CD4-positive, alpha-beta T cell treated with Interleukin-15 for 1 hour (primary cell): ENCODE results near the gene B3GAT1.
"Not testable (repeated sequence)": the region's sequence is repeated elsewhere in the genome, so short reads cannot be mapped to it uniquely, and the experiment has no call there.

Source experiments
- DNase-seq: peaks from one replicate; pipeline ENCODE4 v3.0.0-alpha.2; 2020

The B3GAT1 gene

DNA sequence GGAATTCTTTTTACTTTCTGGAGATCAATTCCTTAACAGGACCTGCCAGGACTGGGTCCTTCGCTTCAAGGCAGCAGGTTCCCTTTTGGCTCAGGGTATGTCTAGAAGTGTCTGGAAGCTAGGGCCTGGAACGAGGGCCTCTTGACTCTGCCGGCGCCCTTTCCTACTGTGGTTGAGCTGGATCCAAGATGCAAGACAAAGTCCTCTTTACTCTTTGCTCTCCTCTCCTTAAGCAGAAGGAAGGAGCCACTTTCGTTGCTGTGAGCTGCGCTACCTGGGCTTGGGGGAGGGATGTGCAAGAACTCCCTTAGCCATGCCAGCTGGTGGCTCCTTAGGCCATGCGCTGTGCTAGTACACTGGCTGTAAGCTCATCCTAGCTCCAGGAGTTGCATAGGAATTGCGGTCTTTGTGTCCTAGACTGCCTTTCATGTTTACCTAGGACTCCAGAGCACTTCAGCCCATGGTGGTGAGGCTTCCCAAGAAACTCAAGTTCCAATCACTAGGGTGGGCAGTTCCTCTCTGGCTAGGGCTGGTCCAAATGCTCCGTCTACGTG lies 62.2 kb downstream of the B3GAT1 start:
- DNase-seq: no peak

DNA sequence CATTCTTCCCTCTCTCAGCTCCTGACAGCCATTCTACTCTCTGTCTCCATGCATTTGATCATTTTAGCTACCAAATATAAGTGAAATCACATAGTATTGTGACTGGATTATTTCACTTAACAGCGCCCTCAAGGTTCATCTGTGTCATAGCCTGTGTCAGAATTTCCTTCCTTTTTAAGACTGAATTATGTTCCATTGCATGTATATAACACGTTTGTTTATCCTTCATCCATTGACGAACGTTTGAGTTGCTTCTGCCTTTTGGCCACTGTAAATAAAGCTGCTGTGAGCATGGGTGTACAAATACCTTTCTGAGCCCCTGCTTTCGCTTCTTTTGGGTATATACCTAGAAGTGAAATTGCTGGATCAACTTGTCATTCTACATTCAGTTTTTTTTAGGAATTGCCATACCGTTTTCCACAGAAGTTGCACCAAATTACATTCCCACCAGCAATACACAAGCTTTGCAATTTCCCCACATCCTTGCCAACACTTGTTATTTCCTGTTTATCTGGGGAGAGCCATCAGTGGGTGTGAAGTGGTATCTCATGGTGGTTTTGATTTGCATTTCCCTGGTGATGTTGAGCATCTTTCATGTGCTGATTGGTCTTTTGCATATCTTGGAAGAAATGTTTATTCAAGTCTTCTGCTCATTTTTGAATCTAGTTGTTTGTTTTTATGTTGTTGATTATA lies 62.8 kb downstream of the B3GAT1 start:
- DNase-seq: no peak

DNA sequence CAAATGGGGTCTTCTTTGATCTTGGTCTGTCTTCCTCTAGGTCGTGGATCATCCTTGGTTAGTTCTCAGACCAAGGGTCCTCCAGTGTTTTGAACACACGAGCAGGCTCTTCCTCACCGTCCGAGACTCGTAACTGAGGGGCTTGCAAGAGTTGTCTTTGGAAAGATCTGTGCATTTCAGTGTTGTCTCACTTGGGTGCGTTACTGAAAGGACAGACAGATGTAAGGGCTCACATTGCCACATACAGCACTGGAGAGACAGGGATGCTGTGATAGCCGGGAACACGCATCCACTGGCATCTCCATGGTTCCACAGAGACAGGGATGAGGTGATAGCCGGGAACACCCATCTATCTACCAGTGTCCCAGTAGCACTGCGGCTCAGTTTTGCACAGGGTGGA lies 64.6 kb downstream of the B3GAT1 start:
- no peak for DNase-seq

DNA sequence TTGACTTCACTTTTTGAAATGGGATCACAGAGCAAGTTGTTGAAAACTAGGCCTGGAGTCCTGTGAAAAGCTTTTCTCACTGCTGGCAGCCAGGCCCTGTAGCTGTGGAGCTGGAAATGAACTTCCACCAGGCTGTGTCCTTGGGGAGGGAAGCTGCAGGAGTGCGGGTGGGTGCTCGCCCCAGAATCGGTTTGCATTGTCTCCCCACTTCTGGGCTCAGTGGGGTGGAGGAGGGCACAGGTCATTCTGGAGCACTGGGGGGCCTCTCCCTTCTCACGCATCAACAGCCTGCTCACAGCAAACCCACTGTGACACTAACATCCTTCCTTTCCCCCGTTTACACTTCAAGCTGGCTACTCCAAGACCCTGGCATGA lies 65.1 kb downstream of the B3GAT1 start:
- DNase-seq: no peak

DNA sequence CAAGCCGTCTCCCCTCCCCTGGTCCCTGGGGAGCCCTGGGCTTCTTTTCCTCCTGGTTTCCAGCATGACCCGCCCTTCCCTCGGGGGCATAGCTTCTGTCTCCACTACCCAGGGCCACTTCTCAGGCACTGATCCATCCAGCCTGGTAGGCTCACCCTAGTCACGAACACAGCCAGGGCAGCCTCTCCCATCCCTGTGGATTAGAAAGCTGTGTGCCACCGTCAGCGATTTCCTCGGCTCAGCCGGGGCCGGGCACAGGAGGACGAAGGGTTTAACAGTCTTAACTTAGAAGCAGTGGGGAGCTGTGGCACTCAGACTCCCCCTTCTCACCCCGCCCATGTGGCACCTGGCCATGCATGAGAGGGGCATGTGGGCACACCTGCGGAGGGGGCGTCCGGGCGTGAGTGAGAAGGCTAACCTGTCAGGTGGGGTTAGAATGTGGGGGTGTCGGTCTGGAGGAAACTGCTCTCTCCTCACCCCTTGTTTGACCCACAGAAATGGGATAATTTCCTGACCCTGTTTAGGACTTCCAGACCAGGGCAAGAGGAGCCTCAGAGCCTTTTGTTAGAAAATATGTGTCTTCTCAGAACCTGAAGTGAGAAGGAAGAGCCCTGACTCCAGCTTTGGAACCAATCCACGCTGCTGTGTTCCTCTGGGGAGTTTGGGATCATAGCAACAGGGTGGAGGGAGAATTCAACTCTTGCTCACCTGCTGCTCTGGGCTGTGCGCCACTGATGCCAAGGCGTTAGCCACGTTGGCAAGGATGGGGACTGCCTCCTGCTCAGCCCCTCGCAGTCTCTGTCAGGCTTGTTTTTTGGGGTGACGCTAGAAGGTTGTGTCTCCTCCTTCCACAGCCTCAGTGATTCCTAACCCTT lies 65.7 kb downstream of the B3GAT1 start:
- no peak for DNase-seq

DNA sequence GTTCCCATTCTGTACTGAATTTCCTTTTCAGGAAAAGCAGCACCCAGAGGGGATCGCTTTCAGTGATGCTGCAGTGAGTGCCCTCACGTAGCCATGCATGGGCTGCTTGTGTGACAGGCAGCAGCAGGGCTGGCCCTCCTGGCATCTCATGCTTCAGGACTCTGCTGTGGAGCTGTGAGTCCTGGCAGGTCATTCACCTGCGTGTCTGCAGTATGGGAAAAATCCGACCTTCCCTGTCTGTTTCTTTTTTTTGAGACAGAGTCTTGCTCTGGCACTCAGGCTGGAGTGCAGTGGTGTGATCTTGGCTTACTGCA lies 66.8 kb downstream of the B3GAT1 start:
- no peak for DNase-seq

DNA sequence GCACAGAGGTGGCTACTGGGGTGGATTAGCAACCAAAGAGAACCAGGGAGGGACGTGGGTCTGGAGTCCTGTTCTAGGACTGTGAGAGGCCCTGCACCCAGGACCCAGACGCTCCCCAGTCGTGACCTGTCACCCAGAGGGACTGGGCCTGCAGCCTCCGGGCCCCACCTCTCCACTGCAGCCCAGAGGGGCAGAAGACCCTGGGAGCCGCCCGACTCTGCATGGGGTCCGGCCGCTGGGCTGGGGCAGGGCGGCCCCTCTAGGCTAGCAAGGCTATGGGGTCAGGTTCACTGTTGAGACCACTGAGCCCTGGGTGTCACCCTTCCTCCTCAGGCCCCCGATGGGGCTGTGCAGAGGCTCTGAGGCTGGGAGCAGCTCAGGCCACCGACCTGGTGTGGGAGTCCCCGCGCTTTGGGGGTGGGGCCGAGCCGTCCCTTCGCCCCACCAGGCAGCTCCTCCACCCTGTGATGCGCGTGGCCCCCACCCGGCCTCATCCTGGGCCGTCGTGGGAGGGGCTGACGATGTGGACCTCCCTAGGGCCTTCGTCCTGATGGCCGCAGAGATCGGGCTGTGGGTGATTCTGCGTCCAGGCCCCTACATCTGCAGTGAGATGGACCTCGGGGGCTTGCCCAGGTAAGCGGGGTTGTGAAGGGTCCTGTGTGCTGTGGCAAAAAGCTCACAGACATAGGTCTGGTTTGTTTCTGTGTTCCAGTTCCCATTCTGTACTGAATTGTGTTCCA lies 67.4 kb downstream of the B3GAT1 start:
- not testable (repeated sequence) for DNase-seq

DNA sequence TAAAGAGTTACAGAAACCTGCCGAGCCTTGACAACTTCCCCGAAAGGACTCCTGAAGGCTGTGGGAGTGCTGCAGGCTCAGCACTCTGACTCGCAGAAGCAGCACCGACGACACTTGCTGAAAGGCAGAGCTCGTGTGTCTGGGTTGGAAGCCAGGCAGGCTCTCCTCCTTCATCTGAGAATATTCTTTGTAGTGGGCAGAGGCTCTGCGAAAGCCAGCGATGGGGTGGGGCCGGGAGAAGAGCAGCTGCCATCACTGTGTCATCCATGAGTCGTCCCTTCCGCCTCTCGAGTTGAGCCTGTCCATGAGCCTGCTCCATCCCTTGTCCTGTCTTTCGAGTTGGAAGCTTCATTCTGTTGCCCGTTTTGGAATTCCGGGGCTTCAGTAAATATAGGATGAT lies 68.4 kb downstream of the B3GAT1 start:
- DNase-seq: no peak

DNA sequence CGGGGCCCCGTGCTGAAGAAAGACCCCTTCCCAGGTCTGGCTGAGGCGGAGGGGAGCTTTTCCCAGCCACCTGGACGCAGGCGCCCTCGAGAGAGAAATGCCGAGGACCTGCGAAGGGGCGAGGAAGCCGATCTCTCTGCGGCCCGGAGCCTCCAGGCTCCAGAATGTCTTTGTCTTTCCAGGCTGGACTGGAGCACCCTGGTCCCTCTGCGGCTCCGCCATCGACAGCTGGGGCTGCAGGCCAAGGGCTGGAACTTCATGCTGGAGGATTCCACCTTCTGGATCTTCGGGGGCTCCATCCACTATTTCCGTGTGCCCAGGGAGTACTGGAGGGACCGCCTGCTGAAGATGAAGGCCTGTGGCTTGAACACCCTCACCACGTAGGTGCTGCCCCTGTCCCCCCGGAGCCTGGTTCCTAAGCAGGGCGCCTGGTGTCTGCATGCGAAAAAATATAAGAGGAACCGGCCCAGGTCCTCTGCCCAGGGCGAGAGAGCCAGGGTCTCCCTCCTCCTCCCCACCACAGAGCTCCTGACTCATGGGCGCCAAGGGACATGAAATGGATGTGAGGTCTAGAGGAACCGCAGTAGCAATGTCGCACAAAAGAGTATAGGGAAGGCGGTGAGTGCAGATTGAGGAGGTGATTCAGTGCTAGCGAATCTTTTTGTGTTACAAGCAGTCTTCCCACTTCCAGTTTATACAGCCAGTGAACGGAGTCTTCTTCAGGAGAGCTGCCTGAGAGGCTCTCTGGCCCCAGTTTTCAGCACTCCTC lies 69.3 kb downstream of the B3GAT1 start:
- DNase-seq: no peak

DNA sequence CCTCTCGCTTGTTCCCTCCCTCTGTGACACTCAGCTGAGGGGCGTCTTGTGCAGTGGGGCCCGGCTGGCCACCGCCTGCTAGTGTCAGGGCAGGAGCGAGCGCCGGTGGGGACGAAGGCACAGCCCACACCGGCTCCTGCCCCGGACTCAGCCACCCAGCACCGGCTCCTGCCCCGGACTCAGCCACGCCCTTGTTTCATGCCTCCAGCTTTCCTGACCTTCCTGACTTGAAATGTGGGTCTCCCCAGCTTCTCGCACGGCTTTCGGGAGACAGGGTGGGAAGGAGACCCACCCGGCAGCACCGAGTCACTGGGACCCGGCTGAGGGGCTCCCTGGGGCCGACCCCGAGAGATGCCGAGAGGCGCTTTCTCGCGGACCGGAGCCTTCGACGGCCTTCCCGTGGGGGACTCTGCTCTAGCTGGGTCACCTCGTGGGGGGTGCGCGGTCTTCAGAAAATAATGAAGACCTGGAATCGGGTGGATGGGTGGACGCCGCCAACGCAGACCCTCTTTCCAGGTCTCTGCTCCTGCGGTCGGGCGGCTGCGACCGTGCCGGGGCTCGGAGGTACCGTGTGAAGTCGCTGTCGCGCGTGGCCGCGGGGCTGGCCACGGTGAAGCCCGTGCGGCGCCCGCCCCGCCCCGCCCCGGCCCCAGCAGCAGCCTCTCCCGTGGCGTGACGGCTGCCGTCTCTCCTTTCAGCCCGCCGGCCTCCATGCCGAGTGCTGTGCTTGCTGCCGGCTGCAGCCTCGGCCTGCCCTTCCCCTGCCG lies 70.1 kb downstream of the B3GAT1 start:
- no peak for DNase-seq

DNA sequence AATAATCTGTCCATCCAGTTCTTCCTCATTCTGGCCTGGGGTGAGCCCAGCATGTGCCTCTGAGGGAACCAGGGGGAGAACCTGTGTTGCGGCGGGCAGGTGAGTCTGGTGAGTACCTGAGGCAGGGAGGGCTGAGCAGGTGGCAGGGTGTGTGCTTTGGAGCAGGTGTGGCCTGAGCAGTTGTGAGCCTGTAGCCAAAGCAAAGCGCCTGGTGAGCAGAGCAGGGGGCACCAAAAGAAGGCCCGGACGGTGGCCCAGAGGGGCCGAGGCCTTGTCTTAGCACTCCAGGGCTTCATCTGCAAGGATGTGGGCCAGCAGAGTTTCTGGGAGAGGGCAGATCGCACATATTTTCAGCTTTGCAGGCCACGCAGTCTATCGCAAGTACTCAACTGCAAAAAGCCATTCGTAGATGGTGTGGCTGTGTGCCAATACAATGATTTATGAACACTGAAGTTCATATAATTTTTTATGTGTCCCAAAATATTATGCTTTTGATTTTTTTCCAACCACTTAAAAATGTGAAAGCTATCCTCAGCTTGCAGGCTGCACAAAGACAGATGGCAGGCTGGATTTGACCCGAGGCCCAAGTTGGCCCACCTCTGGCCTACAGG lies 71.6 kb downstream of the B3GAT1 start:
- DNase-seq: no peak

DNA sequence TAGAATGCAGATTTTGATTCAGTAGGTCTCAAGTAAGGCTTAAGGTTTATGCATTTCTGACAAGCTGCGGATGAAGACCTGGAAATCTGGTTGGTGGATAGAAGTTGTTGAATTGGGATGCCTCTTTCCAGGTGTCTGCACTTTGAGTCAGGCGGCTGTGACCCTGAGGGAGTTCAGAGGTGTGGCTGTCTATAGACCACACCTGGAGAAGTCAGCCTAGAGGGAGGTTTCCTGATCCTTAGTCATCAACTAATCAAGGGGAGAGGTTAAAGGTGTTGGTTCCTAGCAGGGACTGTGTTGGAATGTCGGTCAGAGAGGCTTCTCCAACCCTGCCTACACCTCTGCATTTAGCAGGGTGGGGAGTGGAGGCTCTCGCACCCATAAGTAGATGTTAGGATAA lies 72.3 kb downstream of the B3GAT1 start:
- DNase-seq: no peak

DNA sequence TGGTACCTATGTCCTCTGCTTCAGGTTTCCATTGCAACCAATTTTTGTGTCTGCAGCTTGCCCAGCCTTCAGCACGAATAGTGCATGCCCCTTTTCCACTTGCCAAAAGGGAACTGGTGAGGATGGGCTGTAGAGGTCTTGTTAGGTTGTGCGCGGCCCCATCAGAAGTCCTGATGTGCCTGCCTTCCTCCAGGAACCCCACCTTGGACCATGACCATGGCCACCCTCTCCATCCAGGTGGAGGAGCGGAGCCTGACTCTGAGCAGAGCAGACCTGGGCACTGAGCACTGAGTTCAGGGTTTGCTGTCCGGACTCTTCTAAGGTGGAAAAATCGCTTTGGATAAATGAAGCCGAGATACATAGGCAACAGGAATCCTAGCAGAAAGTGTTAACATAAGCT lies 73.4 kb downstream of the B3GAT1 start:
- DNase-seq: no peak

DNA sequence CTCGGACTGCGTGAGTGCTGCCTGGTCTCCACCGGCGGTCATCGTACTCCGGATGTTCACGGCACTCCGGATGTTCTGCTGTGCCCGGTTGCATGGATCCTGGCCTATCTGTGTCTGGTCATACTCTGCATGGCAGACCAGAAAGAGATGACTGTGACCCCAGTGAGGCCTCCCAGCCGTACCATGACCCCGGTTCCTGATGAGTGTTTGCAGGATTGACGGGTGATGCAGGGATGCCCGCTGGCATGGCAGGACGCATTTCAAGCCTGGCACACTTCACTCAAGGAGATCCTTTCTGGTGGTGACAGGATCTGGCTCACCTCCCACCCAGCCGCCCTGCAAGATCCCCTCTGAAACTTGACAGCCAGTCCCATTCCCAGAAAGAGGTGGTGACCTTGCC lies 74.0 kb downstream of the B3GAT1 start:
- no peak for DNase-seq

DNA sequence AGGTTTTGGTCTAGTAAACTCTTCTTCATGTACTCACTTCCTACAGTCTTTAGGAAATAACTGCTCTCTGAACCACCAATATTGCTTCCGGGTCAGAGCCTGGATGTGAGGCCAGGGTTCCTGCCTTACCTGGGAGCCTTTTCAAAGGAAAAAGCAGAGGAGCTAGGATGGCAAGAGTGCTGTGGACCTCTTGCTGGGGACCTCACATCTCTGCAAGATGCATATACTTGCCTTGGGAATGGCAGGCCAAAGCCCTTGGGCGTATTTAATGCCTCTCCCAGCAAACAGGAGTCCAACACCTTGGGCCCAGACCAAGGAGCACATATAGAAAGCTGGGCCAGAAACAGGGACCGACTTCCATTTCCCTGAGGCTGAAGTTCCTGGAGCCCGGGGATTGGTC lies 75.0 kb downstream of the B3GAT1 start:
- DNase-seq: no peak

DNA sequence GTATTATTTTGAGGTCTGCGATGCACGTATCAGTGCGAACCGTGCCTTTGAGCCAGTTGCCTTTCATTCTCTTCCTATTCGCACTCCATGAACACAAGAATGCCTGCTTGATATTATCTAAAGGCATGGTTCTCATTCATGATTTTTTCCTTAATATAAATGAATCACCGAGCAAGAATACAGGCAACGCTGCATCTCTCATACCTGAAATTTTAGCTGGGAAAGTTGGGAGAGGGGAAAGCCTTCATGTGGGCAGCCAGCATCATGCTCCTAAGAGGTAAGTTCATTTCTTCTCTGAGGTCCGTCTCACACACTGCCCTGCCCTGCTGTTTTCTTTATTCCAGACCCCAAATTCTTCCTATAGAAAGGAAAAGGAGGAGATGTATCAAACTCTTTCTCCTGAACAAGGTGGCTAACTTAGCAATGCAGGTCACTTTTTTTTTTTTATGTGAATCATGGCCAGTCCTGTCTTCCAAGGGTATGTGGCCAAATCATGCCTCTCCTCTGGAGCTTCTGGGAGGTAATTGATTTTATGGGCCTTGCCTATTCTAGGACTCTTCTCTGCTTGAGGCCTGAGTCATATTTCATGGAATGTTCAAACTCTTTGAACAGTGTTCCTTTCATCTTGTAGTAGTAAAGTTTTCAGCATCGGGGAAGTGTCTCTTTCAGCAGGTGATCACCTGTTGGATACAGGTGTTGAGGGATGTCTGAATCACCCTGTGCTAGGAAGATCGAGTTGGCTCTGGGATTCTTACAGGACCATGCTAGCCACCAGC lies 77.1 kb downstream of the B3GAT1 start:
- DNase-seq: no peak

DNA sequence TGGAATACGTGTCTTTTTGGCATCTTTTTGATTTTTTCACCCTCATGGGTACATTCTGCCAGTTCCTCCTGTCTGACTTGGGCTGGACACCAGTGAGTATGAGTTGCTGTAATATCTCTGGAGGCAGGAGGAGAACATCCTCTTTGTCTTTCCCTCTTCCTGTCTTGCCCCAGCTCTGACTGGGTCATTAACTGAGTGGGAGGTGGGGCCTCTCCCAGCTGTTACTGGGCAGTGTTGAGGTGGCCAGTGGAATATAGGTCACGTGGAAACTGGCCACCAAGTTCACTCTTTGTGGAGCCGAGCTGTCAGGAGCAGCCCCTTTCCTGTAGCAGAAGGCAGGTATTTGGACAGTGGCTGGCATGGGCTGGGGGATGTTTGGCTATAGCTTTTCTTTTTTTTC lies 78.1 kb downstream of the B3GAT1 start:
- DNase-seq: no peak

DNA sequence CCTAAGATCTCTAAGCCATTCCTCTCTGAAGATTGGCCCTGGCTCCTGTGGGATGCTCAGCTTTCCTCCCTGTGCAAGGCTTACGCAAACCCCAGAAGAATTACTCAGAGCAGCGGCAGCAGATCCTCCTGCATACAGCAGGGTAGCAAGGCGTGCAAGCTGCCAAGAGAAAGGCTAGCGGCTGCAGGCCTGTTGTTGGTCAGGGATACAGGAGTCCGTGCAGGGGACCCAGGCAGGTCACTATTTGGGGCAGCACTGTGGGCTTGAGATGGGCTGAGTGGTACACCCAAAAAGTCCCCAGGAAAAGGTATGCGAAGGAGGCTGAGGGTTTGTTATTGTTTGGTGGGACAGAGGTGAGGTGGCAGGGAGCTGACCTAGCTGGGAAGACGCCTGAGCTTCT lies 78.7 kb downstream of the B3GAT1 start:
- no peak for DNase-seq

DNA sequence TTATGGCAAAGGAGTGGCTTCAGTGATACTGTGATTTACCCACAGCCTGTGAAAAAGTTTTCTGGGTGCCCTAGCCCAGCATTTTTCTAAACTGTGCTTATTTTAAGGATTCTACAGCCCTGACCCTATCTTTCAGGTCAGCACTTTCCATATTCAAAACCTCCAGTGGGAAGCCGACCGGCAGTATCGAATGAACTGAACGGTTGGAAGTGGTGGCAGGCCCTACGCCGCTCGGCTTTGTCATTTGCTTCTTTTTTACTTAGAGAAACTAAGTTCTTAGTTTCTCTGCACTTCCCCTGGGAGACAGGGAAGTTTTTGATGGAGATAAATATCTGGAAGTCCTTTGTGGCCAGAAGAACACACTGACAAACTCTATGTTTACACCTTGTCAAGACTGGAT lies 79.3 kb downstream of the B3GAT1 start:
- DNase-seq: no peak

DNA sequence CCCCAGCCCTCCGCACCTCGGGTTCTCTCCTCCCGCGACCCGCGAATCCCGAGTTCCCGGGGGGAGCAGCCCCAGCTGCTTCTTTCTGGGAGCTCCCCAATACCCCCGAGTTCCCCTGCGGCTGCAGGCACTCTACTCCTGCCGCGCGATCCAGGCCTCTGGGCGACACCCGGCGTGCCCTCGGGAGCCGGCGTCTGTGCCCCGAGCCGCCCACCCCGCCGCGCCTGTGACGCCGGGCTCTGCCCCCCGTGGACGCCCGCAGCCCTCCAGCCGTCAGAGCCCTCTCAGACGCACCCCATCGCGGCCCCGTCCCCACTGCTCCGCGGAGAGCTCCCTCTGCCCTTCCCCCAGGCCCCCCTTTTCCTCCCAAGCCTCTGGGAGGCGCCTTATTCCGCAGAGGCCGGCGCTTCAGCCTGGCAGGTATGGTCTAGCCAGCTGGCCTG lies 79.8 kb downstream of the B3GAT1 start:
- DNase-seq: no peak
